Epithelial cell of esophagus (primary cell): ENCODE results near the gene SH2B3.
A peak's percentile ranks its signal among the peaks of the same experiment; 100 is the strongest.

Experiments used
- DNase-seq: peaks from one replicate; pipeline ENCODE4 v3.0.0; 2010; ENCODE audit warnings: low read depth
- H3K4me3 ChIP-seq: 2 replicates; pipeline ENCODE4 v1.5.1; 2011; ENCODE audit warnings: mild to moderate bottlenecking, low read length, control low read depth
- TF ChIP-seq, protein P1 (sequence below): IDR thresholded peaks from 2 replicates; pipeline ENCODE4 v1.5.1; 2011; ENCODE audit warnings: low read depth, mild to moderate bottlenecking, low read length, control low read depth, inconsistent platforms; ENCODE audit not compliant: insufficient read depth; ENCODE audit errors: missing control alignments

The SH2B3 gene

DNA sequence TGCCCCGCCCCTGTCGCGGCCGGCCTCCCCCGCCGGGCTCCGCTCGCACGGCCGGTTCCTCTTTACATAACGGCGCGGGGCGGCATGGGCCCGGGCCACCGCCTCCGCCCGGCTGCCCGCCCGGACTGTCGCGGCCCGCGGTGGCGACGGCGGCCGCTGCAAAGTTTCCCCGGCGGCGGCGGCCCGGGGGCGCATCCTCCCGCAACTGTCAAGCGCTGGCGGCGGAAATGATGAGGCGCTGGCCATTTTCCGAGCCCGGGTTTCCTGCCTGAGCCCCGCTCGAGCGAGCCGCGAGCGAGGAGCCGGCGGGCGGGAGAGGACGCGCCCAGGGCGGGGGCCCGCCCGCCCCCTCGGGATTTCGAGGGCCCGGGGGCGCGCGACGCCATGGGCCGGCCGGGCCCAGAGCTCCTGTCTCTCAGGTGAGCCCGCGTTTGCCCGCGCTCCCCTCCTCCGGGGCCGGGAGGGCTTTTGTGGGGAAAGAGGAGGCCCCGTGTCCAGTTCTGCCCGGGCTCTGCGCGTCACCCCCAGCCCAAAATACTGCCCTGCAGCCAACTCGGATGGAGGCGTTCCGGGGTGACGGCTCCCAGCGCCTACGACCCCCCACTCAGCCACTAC lies at the start of gene SH2B3:
TSS of gene SH2B3 (plus strand) at position 65 of the 615 bp plus-strand sequence. CDS start 12,223 bp downstream, outside the sequence.
- TF ChIP-seq, protein P1, sequence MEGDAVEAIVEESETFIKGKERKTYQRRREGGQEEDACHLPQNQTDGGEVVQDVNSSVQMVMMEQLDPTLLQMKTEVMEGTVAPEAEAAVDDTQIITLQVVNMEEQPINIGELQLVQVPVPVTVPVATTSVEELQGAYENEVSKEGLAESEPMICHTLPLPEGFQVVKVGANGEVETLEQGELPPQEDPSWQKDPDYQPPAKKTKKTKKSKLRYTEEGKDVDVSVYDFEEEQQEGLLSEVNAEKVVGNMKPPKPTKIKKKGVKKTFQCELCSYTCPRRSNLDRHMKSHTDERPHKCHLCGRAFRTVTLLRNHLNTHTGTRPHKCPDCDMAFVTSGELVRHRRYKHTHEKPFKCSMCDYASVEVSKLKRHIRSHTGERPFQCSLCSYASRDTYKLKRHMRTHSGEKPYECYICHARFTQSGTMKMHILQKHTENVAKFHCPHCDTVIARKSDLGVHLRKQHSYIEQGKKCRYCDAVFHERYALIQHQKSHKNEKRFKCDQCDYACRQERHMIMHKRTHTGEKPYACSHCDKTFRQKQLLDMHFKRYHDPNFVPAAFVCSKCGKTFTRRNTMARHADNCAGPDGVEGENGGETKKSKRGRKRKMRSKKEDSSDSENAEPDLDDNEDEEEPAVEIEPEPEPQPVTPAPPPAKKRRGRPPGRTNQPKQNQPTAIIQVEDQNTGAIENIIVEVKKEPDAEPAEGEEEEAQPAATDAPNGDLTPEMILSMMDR = no peak
- H3K4me3 ChIP-seq = peak within 1 kb of the TSS; percentile 63
- peak; percentile 60 for DNase-seq

DNA sequence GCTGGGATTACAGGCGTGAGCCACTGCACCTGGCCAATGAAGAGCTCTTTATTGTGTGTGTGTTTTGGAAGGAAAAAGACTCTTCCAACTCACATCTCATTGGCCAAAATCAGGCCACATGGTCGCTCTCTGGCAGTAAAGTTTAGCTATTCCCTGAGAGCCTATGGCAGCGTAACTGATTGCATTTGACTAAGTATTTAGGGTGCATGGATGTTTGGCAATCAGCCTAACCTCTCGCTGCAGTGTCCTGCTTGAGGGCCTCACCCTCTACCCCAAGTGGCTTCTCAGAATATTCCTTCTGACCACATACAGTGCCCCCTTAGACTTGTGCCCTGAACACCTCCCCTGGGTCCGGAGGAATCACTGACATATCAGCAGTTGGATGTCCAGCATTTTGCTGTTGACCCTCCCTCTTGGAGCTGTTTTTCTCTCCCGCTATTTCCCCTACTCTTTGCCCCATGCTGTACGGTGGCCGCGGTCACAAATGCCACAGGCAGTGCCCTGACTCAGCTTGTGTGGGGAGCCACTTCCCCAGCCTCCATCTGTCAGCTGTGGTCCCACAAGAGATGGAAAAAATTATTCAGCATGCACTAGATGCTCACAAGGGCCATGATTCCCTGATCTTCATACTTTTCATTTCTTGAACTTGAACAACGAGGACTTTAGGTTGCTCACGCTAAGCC lies 46.4 kb upstream of the SH2B3 start:
- TF ChIP-seq, protein P1 = no peak
- no peak for DNase-seq

GRCh38 chr12:111359914-111360276 lies 45.8 kb upstream of the SH2B3 start:
- H3K4me3 ChIP-seq = no peak overlapping the region
- no peak for DNase-seq
- TF ChIP-seq, protein P1 = no peak

More for the DNA sequence above, 46.4 kb upstream of the SH2B3 start:
- H3K4me3 ChIP-seq = no peak overlapping the region

- DNase-seq = no peak
- no peak overlapping the region for H3K4me3 ChIP-seq
- TF ChIP-seq, protein P1 = no peak
These were observed 45.3 kb upstream of the SH2B3 start for GRCh38 chr12:111360325-111360930.

DNA sequence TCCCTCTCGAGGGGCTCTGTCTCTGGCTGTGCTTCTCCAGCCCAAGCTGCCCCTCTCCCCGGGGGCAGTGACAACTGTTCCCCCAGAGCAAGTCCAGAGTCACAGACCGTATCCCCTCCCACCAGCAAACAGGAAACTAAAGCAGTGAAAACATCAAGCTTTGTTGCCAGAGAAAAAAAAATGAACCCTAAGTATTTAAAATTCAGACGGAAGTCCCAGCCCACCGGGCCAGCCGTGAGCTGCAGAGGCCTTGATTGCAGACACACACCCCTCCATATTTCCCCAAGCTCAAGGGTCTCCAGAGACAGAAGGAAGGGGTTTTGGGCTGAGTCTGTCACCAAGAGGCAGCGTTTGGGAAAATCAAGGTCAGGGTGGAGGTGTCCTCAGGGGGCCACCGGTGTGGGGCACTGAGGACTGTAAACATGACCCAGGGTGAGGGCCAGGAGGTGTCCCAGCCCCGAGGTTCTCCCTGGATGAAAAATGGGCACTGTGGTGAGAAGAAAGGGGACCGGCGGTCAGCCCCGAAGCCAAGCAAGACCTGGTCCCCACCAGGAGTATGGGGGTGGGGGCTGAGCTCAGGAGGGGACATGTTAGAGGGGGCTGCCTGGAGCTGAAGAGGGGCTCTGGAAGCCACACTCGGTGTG lies 44.5 kb upstream of the SH2B3 start:
- DNase-seq = no peak
- TF ChIP-seq, protein P1 = no peak
- no peak overlapping the region for H3K4me3 ChIP-seq

- TF ChIP-seq, protein P1 = no peak
- DNase-seq = no peak
- no peak overlapping the region for H3K4me3 ChIP-seq
These were observed 43.8 kb upstream of the SH2B3 start for GRCh38 chr12:111361717-111362576.
